ENCODE measurements around the gene GTF2H1.
A peak's percentile ranks its signal among the peaks of the same experiment; 100 is the strongest.

GTF2H1 gene

GRCh38 chr11:18324381-18324780, 2.0 kb downstream of the GTF2H1 start:
- Histone ChIP-seq H3K4me2 (ENCODE audit: low read length) (peak overlapping the region; percentile 97), H2AFZ (ENCODE audit: low read length) (no peak overlapping the region), H3K36me3 (ENCODE audit: insufficient read depth, low read length) (peaks cover 41% of the 10 kb centered on the region), H3K4me1 (ENCODE audit: insufficient read depth, low read length, severe bottlenecking) (peaks cover 46% of the 10 kb centered on the region), H3K9me3 (ENCODE audit: low read length) (no peaks in the 10 kb centered on the region), H3K4me3 (ENCODE audit: low read depth, low read length, poor library complexity, severe bottlenecking) (peak overlapping the region; percentile 93), H4K20me1 (ENCODE audit: insufficient read depth, low read length) (no peaks in the 10 kb centered on the region), H3K9me2 (ENCODE audit: low read depth, low read length) (no peaks in the 10 kb centered on the region), H3K9ac (ENCODE audit: low read length) (peak overlapping the region; percentile 97; the same call in 1 of the 2 replicates), H3K27me3 (ENCODE audit: insufficient read depth, low read length) (no peaks in the 10 kb centered on the region), H3F3A (ENCODE audit: insufficient read depth, low read length) (no peaks in the 10 kb centered on the region), H3K27ac (ENCODE audit: low read depth, low read length, poor library complexity, severe bottlenecking) (no peak overlapping the region), H3K79me2 (ENCODE audit: insufficient read depth, low read length) (peaks cover 74% of the 10 kb centered on the region)
- TF ChIP-seq EZH2 (IDR thresholded peaks at IDR 0.05; ENCODE audit: borderline replicate concordance, low read length) (no peak), CTCF (IDR thresholded peaks at IDR 0.05; ENCODE audit: low read length) (no peak)

GRCh38 chr11:18329196-18329870, 7.0 kb downstream of the GTF2H1 start:
- Histone ChIP-seq H3K27me3 (ENCODE audit: insufficient read depth, low read length) (no peaks in the 10 kb centered on the region), H3K4me2 (ENCODE audit: low read length) (no peak overlapping the region), H3K36me3 (ENCODE audit: insufficient read depth, low read length) (peaks cover 84% of the 10 kb centered on the region), H3K79me2 (ENCODE audit: insufficient read depth, low read length) (peaks cover 49% of the 10 kb centered on the region), H3K9me2 (ENCODE audit: low read depth, low read length) (no peaks in the 10 kb centered on the region), H3K27ac (ENCODE audit: low read depth, low read length, poor library complexity, severe bottlenecking) (no peak overlapping the region), H3K4me1 (ENCODE audit: insufficient read depth, low read length, severe bottlenecking) (peaks cover 12% of the 10 kb centered on the region), H3K4me3 (ENCODE audit: low read depth, low read length, poor library complexity, severe bottlenecking) (no peak overlapping the region), H3K9me3 (ENCODE audit: low read length) (no peaks in the 10 kb centered on the region), H2AFZ (ENCODE audit: low read length) (no peak overlapping the region), H3F3A (ENCODE audit: insufficient read depth, low read length) (no peaks in the 10 kb centered on the region), H4K20me1 (ENCODE audit: insufficient read depth, low read length) (no peaks in the 10 kb centered on the region), H3K9ac (ENCODE audit: low read length) (no peak overlapping the region)
- no peak for TF ChIP-seq CTCF (IDR thresholded peaks at IDR 0.05; ENCODE audit: low read length)
- TF ChIP-seq EZH2 (IDR thresholded peaks at IDR 0.05; ENCODE audit: borderline replicate concordance, low read length): no peak

GRCh38 chr11:18330921-18331320, 8.6 kb downstream of the GTF2H1 start:
- Histone ChIP-seq H4K20me1 (ENCODE audit: insufficient read depth, low read length) (no peaks in the 10 kb centered on the region), H3F3A (ENCODE audit: insufficient read depth, low read length) (no peaks in the 10 kb centered on the region), H3K9ac (ENCODE audit: low read length) (no peak overlapping the region), H3K4me3 (ENCODE audit: low read depth, low read length, poor library complexity, severe bottlenecking) (no peak overlapping the region), H3K4me2 (ENCODE audit: low read length) (no peak overlapping the region), H3K9me3 (ENCODE audit: low read length) (no peaks in the 10 kb centered on the region), H3K27ac (ENCODE audit: low read depth, low read length, poor library complexity, severe bottlenecking) (no peak overlapping the region), H3K79me2 (ENCODE audit: insufficient read depth, low read length) (peaks cover 33% of the 10 kb centered on the region), H3K9me2 (ENCODE audit: low read depth, low read length) (no peaks in the 10 kb centered on the region), H3K4me1 (ENCODE audit: insufficient read depth, low read length, severe bottlenecking) (no peaks in the 10 kb centered on the region), H2AFZ (ENCODE audit: low read length) (no peak overlapping the region), H3K36me3 (ENCODE audit: insufficient read depth, low read length) (peaks cover 85% of the 10 kb centered on the region), H3K27me3 (ENCODE audit: insufficient read depth, low read length) (no peaks in the 10 kb centered on the region)
- TF ChIP-seq CTCF (IDR thresholded peaks at IDR 0.05; ENCODE audit: low read length) (no peak), EZH2 (IDR thresholded peaks at IDR 0.05; ENCODE audit: borderline replicate concordance, low read length) (no peak)
